HG03175 (cell line): Measurements from ENCODE around the gene NEGR1.
A peak's percentile ranks its signal among the peaks of the same experiment; 100 is the strongest.

ENCODE experiments used
- ATAC-seq: cut with Tn5 transposase; IDR thresholded peaks from one replicate; pipeline ENCODE4 v1.9.1; 2021; ENCODE audit warnings: mild to moderate bottlenecking, moderate library complexity; ENCODE audit not compliant: unreplicated experiment

NEGR1 gene

GRCh38 chr1:71881611-71882010 lies 400.7 kb downstream of the NEGR1 start:
- no peak for ATAC-seq

- ATAC-seq, result no peak
Observed at GRCh38 chr1:71869326-71869725, 413.0 kb downstream of the NEGR1 start.

- no peak for ATAC-seq
Observed at GRCh38 chr1:71862756-71863155, 419.6 kb downstream of the NEGR1 start.

DNA sequence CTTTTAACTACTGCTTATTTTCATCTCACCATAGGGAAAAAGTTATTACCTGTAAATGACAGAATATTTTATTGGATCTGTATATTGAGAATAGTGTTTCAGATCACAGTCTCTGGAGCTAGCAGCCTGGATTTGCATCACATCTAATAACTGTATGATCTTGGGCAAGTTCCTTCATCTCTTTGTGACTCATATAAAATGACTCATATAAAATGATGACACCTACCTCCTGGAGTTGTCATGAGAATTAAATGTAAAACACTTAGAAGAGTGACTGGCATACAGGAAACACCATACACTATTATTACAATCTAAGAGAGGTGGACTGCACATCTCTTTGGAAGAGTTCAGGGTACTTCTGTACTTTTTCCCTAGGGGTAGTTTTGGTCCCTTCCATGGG lies 421.3 kb downstream of the NEGR1 start:
- ATAC-seq, result no peak

DNA sequence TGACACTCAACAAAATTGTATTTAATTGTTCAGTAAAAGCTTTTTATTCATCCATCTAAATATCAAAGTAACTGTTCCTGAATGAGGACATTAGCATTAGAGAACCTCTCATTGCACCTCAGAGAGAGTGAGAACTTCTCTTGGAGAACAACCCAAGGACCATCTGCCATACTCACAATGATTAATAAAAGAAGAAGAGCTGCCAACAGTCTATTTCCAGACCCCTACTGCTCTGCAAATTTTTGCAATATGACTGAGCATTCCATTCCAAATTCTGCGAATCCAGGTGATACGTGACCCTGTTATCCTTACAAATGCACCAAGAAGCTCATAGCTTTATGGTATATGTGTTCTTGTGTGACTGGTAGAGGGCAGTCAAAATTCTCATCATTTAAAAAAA lies 422.5 kb downstream of the NEGR1 start:
- ATAC-seq, result no peak

GRCh38 chr1:71857862-71858261 lies 424.5 kb downstream of the NEGR1 start:
- ATAC-seq, result no peak

- ATAC-seq, result no peak
Observed at GRCh38 chr1:71853360-71853759, 429.0 kb downstream of the NEGR1 start.

DNA sequence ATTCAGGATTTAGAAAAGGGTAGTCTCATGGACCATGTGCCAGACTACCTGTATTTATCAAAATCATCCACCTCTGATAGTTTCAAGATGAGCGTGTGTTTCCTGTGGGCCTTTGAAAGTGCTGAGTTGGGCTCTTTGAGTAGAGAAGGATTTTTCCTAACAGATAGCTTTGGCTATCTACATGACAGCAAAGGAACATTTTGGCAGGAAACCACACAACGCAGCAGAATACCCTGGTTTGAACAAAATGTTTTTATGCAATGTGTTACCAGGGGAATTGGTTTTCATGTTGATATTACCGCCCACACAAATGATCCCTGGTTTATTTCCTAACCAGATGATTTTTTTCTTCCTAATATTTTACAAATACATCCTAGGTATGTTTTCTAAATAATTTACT lies 431.4 kb downstream of the NEGR1 start:
- ATAC-seq, result no peak

GRCh38 chr1:71850515-71850914 lies 431.8 kb downstream of the NEGR1 start:
- ATAC-seq, result no peak

GRCh38 chr1:71843012-71843411 lies 439.3 kb downstream of the NEGR1 start:
- no peak for ATAC-seq

GRCh38 chr1:71839876-71840275 lies 442.5 kb downstream of the NEGR1 start:
- ATAC-seq, result no peak

DNA sequence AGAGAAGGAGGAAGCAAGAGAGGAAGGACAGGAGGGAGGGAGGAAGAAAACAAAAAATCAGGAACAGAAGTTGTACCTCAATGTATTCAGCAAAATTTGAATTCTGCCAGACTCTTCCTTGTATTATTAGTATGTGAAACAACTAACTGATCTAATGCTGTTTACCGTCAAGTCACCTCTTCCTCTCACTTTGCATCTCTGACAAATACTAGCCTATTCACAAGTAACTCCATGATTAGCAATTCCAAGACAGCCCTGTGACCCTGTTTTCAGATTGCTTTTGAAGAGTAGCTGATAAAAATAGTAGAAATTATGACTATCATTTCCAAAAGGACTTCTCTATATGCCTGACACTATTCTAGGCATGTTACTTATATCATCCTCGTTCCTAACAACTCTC lies 445.4 kb downstream of the NEGR1 start:
- no peak for ATAC-seq

DNA sequence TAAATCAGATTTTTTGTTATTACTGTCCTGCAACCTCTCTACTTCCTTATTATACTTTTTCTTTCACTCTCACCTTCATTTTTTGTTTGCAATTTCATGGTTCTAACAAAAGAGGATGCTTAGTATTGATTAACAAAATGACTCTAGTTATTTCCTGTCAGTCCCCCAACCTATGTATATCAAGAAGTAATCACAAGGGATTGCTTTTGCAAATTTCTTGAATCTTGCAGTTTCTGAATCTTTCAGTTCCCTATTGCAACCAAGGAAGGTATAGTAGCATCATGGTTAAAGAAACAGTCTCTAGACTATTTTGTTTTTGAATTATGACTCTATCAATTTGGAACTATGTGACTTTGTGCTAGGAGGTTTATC lies 446.9 kb downstream of the NEGR1 start:
- peak; percentile 82 for ATAC-seq

- peak; percentile 28 for ATAC-seq
Observed at GRCh38 chr1:71834601-71835441, 447.5 kb downstream of the NEGR1 start.

DNA sequence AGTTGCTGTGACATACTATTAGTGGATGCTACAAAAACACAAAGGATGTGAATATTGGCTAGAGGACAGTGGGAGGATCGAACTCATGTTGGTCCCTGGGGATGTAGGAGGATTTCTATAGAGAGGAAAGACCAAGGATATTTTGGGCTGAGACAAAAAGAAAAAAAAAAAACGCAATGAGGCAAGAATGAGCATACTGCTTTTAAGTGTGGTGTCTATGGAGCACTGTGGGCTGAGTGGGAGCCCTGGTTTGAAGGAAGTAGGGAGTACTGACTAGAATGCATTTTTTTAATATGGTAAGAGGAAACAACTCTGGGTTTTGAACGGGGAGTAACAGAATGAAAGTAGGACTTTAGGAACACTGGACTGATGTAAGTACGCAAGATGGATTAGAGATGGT lies 450.7 kb downstream of the NEGR1 start:
- no peak for ATAC-seq

DNA sequence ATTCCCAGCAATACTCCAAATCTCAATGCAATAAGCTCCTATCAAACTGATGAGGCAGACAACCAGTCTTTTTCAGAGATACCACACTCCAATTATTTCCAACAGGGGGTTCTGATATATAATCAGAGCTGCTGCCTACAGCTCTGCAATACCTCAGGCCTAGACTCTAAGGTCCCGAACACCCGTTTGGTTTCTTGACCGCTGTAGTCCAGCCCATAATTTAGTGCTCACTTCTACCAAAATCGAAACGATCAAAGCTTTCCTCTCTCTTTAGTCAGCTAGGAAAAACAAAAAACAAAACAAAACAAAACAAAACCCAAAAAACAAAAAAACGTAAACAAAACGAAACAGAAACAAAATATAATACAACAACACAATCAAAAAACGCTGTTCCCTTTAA lies 453.0 kb downstream of the NEGR1 start:
- ATAC-seq, result no peak

DNA sequence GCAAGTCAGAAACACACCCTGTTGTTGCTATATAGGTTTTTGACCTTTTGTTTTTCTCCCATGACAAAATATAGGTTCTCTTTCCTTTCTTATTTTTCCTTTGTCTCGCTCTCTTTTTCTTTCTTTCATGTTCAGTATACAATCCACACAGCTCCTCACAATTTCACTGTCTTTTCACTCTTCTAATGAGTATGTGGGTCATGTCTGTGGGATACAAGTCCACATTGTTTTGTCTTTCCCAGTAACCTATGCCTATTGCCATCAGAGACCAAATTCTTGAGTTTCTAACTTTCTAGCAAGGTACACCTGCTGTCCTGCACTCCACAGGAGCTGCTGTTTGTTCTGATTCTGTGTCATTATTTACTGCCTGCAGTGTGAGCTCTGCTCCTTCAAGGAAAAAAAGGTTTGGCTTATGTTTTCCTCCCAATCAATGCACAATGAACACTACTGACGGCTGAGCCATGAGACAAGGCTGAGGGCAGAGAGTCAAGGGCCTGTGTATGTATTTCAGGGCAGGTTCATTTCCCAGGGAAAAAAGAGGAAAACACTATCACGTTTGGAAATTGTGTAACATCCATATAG lies 453.8 kb downstream of the NEGR1 start:
- ATAC-seq, result no peak

GRCh38 chr1:71823708-71824305 lies 458.5 kb downstream of the NEGR1 start:
- no peak for ATAC-seq

DNA sequence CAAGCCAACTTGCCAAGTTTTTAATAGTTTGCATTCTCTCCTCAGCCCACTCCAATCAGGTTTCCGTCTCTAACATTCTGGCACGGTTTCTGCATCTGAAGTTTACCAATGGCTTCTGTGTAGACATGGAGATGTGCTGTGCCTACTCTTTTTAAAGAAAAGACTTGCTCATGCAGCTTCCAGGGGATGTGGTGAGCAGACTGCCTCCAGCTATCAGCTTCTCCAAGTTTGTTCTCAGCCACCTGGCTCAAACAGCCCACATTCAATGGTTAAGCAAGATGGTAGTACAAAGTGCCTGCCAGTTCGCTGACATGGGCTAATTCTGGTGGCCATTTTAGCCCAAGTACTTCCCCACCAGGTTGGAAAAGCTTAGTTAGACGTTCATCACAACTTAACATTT lies 465.3 kb downstream of the NEGR1 start:
- ATAC-seq, result no peak

- ATAC-seq, result no peak
Observed at GRCh38 chr1:71809085-71809484, 473.3 kb downstream of the NEGR1 start.

DNA sequence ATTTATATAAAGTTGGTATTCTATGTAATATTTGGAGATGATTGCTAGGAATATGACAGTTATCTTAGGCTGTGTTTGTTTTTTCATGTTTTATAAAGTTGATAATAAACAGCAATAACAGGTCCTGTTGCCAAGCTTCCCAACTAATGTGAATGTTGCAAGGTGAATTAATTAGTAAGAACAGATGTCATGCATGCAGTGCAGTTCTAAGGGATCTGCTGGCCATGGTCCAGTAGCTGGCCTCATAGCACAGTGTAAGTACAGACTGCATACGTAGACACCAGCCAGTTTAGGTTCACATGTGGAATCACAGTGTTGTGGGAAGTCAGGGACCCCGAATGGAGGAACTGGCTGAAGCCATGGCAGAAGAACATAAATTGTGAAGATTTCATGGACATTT lies 478.2 kb downstream of the NEGR1 start:
- ATAC-seq, result no peak

GRCh38 chr1:71796006-71796405 lies 486.3 kb downstream of the NEGR1 start:
- no peak for ATAC-seq
